ENCODE results near the gene SH3PXD2A. TPM values are rescaled to one million over a fixed set of nuclear protein-coding genes. Genes with fewer than 3 reads are reported as not detected.
A peak's percentile ranks its signal among the peaks of the same experiment; 100 is the strongest.

SH3PXD2A gene
- total RNA-seq, 2 experiments from 2014 or later: 6.7 to 7.7 TPM

GRCh38 chr10:103714232-103714891, 141.0 kb downstream of the SH3PXD2A start:
- ATAC-seq (no peak), DNase-seq (no peak)
- CTCF ChIA-PET: interaction anchor here (0.6 to 6.0 kb wide), 11 partner anchors 19 to 836 kb away, joined by 3 to 76 read pairs (median 7); no protein-coding TSS in a partner anchor
- Mint-ChIP-seq H3K9me3 (ENCODE audit: low read depth) (no peaks in the 10 kb centered on the region), H3K36me3 (ENCODE audit: low read depth) (no peaks in the 10 kb centered on the region), H3K27ac (no peak overlapping the region), H3K27me3 (no peaks in the 10 kb centered on the region), H3K4me3 (no peak overlapping the region), H3K4me1 (peaks cover 7% of the 10 kb centered on the region)
- intact Hi-C loops (cut with DNase I, micrococcal nuclease): loop anchor here (5.0 kb wide), 2 partner anchors 58 to 68 kb away; no protein-coding TSS in a partner anchor
- POLR2A ChIA-PET: interaction anchor here (0.6 kb wide), 1 partner anchor 49 kb away, joined by 3 read pairs; no protein-coding TSS in a partner anchor

DNA sequence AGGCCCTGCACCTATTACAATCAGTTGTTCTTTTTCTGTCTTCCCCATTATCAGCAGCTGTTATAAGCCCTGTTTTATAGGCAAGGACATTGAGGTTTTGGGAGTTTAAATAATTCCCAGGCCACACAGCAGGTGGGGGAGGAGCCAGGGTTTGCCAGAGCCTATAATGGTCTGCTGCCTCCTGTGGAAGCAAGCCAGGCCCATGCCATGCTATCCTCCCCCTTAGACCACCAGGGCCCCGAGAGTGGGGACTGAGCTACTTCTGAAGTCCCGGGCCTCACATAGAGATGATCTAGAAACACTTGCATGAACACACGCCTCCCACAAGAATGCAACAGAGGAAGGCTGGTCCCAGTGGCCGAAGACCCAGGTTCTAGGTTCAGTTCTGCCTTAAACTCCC, 141.7 kb downstream of the SH3PXD2A start:
- intact Hi-C loops (cut with DNase I, micrococcal nuclease): loop anchor here (1.0 to 5.0 kb wide), 5 partner anchors 59 to 499 kb away; no protein-coding TSS in a partner anchor
- ATAC-seq: no peak
- no peak for DNase-seq
- POLR2A ChIA-PET: no interaction called here
- CTCF ChIA-PET: interaction anchor here (0.6 to 6.0 kb wide), 16 partner anchors 13 to 433 kb away, joined by 3 to 76 read pairs (median 6); partner anchors contain the start of gene SH3PXD2A
- H3K27ac Mint-ChIP-seq: no peak overlapping the region
- no peaks in the 10 kb centered on the region for H3K36me3 Mint-ChIP-seq (ENCODE audit: low read depth)
- no peaks in the 10 kb centered on the region for H3K9me3 Mint-ChIP-seq (ENCODE audit: low read depth)
- H3K27me3 Mint-ChIP-seq: no peaks in the 10 kb centered on the region
- peaks cover 1% of the 10 kb centered on the region for H3K4me1 Mint-ChIP-seq
- no peak overlapping the region for H3K4me3 Mint-ChIP-seq

GRCh38 chr10:103712898-103713498, 142.4 kb downstream of the SH3PXD2A start:
- no peaks in the 10 kb centered on the region for H3K9me3 Mint-ChIP-seq (ENCODE audit: low read depth)
- H3K27ac Mint-ChIP-seq: no peak overlapping the region
- DNase-seq: peak; percentile 89
- ATAC-seq: peak; percentile 93
- intact Hi-C loops (cut with DNase I, micrococcal nuclease): loop anchor here (1.0 to 5.0 kb wide), 5 partner anchors 59 to 500 kb away; no protein-coding TSS in a partner anchor
- H3K4me3 Mint-ChIP-seq: no peak overlapping the region
- CTCF ChIA-PET: interaction anchor here (0.6 to 6.0 kb wide), 47 partner anchors 9 to 603 kb away, joined by 3 to 76 read pairs (median 5); partner anchors contain the start of gene SH3PXD2A
- H3K27me3 Mint-ChIP-seq: no peaks in the 10 kb centered on the region
- no peaks in the 10 kb centered on the region for H3K36me3 Mint-ChIP-seq (ENCODE audit: low read depth)
- POLR2A ChIA-PET: interaction anchor here (0.5 to 1.2 kb wide), 2 partner anchors 154 to 270 kb away, joined by 3 read pairs; no protein-coding TSS in a partner anchor
- H3K4me1 Mint-ChIP-seq: no peaks in the 10 kb centered on the region

GRCh38 chr10:103712146-103712545, 143.2 kb downstream of the SH3PXD2A start:
- ATAC-seq (no peak), DNase-seq (no peak)
- no peaks in the 10 kb centered on the region for H3K27me3 Mint-ChIP-seq
- intact Hi-C loops (cut with DNase I, micrococcal nuclease): loop anchor here (2.0 to 5.0 kb wide), 3 partner anchors 60 to 501 kb away; no protein-coding TSS in a partner anchor
- no peaks in the 10 kb centered on the region for H3K9me3 Mint-ChIP-seq (ENCODE audit: low read depth)
- ChIA-PET CTCF (interaction anchor here (0.7 to 6.0 kb wide), 30 partner anchors 8 to 498 kb away, joined by 3 to 76 read pairs (median 6); partner anchors contain the start of gene SH3PXD2A), POLR2A (interaction anchor here (0.5 to 1.2 kb wide), 2 partner anchors 155 to 271 kb away, joined by 3 read pairs; no protein-coding TSS in a partner anchor)
- H3K27ac Mint-ChIP-seq: no peak overlapping the region
- H3K4me1 Mint-ChIP-seq: no peaks in the 10 kb centered on the region
- H3K4me3 Mint-ChIP-seq: no peak overlapping the region
- H3K36me3 Mint-ChIP-seq (ENCODE audit: low read depth): no peaks in the 10 kb centered on the region

GRCh38 chr10:103711351-103711994, 143.9 kb downstream of the SH3PXD2A start:
- Mint-ChIP-seq H3K4me3 (no peak overlapping the region), H3K27ac (no peak overlapping the region), H3K36me3 (ENCODE audit: low read depth) (no peaks in the 10 kb centered on the region), H3K27me3 (no peaks in the 10 kb centered on the region), H3K9me3 (ENCODE audit: low read depth) (no peaks in the 10 kb centered on the region), H3K4me1 (no peaks in the 10 kb centered on the region)
- ChIA-PET CTCF (interaction anchor here (0.7 to 6.0 kb wide), 19 partner anchors 12 to 175 kb away, joined by 3 to 76 read pairs (median 5); partner anchors contain the start of gene SH3PXD2A), POLR2A (interaction anchor here (0.6 kb wide), 1 partner anchor 249 kb away, joined by 3 read pairs; no protein-coding TSS in a partner anchor)
- intact Hi-C loops (cut with DNase I, micrococcal nuclease): loop anchor here (5.0 kb wide), 2 partner anchors 61 to 71 kb away; no protein-coding TSS in a partner anchor
- ATAC-seq (no peak), DNase-seq (no peak)

DNA sequence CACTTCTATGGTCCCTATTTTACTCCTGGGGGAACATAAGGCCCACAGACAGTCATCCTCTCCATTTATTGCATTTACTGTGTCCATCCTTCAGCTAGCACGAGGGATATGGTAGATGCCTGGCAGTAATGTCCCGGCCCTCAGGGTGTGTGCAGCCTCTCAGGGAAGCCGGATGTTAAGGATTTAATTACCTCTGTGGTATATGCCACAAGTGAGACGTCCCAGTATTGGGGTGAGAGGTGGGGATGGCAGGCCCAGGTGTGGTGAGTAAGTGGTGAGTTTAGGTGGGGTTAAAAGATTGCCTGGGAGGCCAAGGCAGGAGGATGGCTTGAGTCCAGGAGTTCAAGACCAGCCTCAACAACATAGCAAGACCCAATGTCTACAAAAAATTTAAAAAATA, 144.9 kb downstream of the SH3PXD2A start:
- POLR2A ChIA-PET: interaction anchor here (0.6 kb wide), 1 partner anchor 411 kb away, joined by 3 read pairs; no protein-coding TSS in a partner anchor
- ATAC-seq (no peak), DNase-seq (no peak)
- Mint-ChIP-seq H3K27me3 (no peaks in the 10 kb centered on the region), H3K27ac (no peak overlapping the region), H3K4me3 (no peak overlapping the region), H3K4me1 (no peaks in the 10 kb centered on the region), H3K36me3 (ENCODE audit: low read depth) (no peaks in the 10 kb centered on the region), H3K9me3 (ENCODE audit: low read depth) (no peaks in the 10 kb centered on the region)
- CTCF ChIA-PET: interaction anchor here (0.6 to 6.0 kb wide), 12 partner anchors 11 to 218 kb away, joined by 3 to 76 read pairs (median 4); partner anchors contain the start of gene SH3PXD2A
- intact Hi-C loops (cut with DNase I, micrococcal nuclease): loop anchor here (5.0 kb wide), 2 partner anchors 62 to 72 kb away; no protein-coding TSS in a partner anchor

- Mint-ChIP-seq H3K27ac (no peak overlapping the region), H3K4me3 (no peak overlapping the region), H3K4me1 (no peaks in the 10 kb centered on the region), H3K27me3 (no peaks in the 10 kb centered on the region), H3K9me3 (ENCODE audit: low read depth) (no peaks in the 10 kb centered on the region), H3K36me3 (ENCODE audit: low read depth) (no peaks in the 10 kb centered on the region)
- ChIA-PET CTCF (interaction anchor here (0.6 to 1.0 kb wide), 2 partner anchors 24 to 324 kb away, joined by 3 to 4 read pairs; no protein-coding TSS in a partner anchor), POLR2A (interaction anchor here (0.5 to 0.7 kb wide), 2 partner anchors 104 to 123 kb away, joined by 3 to 5 read pairs; no protein-coding TSS in a partner anchor)
- DNase-seq: peak; percentile 34
- ATAC-seq: peak; percentile 38
- intact Hi-C loops (cut with DNase I, micrococcal nuclease): no loop called here
Observed at GRCh38 chr10:103709341-103709920, 145.9 kb downstream of the SH3PXD2A start.

DNA sequence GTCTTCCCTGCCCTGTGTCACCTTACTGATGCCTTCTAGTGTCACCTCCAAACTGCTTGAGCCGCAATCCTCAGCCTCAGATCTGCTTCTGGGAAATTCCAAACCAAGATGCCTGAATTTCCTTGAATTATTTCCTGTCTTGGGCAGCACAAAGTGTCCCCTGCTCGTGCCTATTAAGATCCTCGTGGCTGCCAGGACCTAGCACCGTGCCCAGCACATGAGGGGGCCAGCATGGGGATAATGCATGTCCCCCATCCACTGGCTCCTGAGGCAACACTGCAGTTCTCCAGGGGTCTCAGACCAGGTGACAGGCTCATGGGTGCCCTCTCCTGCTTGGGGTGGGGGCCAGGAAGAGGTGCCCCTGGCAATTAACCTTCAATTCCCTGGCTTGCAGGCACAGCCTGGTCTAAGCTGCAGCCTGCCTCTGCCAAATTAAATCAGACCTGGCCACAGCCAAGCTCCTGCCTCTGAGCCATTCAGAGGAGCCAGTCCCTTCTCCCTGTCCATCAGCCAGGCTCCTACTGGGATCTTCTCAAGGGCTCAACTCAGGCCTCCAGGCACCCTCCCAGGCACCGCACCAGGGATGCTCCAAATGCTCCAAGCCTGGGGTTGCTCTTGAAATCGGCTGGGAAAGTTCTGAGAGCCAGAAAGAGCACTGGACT, 146.6 kb downstream of the SH3PXD2A start:
- no peak for ATAC-seq
- Mint-ChIP-seq H3K27ac (no peak overlapping the region), H3K4me3 (no peak overlapping the region), H3K9me3 (ENCODE audit: low read depth) (no peaks in the 10 kb centered on the region), H3K36me3 (ENCODE audit: low read depth) (no peaks in the 10 kb centered on the region), H3K4me1 (no peaks in the 10 kb centered on the region), H3K27me3 (no peaks in the 10 kb centered on the region)
- ChIA-PET CTCF (interaction anchor here (0.6 to 1.0 kb wide), 2 partner anchors 23 to 325 kb away, joined by 3 to 4 read pairs; no protein-coding TSS in a partner anchor), POLR2A (interaction anchor here (0.5 to 0.7 kb wide), 2 partner anchors 105 to 122 kb away, joined by 3 to 5 read pairs; no protein-coding TSS in a partner anchor)
- no peak for DNase-seq
- intact Hi-C loops (cut with DNase I, micrococcal nuclease): no loop called here

- DNase-seq: no peak
- Mint-ChIP-seq H3K4me3 (no peak overlapping the region), H3K9me3 (ENCODE audit: low read depth) (no peaks in the 10 kb centered on the region), H3K4me1 (no peaks in the 10 kb centered on the region), H3K27ac (no peak overlapping the region), H3K36me3 (ENCODE audit: low read depth) (no peaks in the 10 kb centered on the region), H3K27me3 (no peaks in the 10 kb centered on the region)
- CTCF ChIA-PET: interaction anchor here (1.0 to 1.2 kb wide), 3 partner anchors 22 to 150 kb away, joined by 3 to 6 read pairs (median 5); no protein-coding TSS in a partner anchor
- no peak for ATAC-seq
- POLR2A ChIA-PET: no interaction called here
- intact Hi-C loops (cut with DNase I, micrococcal nuclease): no loop called here
Observed at GRCh38 chr10:103707956-103708626, 147.3 kb downstream of the SH3PXD2A start.

DNA sequence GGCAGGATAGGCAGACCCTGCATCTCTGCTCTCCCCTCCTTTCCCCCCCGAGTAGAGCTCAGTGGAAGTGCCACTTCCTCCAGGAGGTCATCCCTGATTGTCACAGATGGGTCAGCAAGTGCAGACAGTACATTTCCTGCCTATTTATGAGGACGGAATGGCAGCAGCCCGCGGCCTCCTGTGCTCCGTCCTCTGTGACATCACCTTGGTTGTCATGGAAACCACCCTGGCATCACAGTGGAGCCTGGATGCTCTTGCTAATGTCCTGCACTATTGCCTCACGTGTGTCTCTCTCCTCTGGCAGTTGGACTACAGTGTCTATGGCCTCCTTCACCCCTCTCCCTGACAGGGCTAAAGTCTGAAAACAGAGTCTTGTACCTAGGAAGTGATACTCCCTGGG, 148.6 kb downstream of the SH3PXD2A start:
- Mint-ChIP-seq H3K4me1 (no peaks in the 10 kb centered on the region), H3K4me3 (no peak overlapping the region), H3K36me3 (ENCODE audit: low read depth) (no peaks in the 10 kb centered on the region), H3K27me3 (no peaks in the 10 kb centered on the region), H3K9me3 (ENCODE audit: low read depth) (no peaks in the 10 kb centered on the region), H3K27ac (no peak overlapping the region)
- intact Hi-C loops (cut with DNase I, micrococcal nuclease): no loop called here
- POLR2A ChIA-PET: no interaction called here
- DNase-seq (no peak), ATAC-seq (no peak)
- CTCF ChIA-PET: interaction anchor here (0.7 to 2.4 kb wide), 4 partner anchors 10 to 122 kb away, joined by 3 to 13 read pairs (median 4); no protein-coding TSS in a partner anchor

All from activated CD4-positive, alpha-beta T cell treated with anti-CD3 and anti-CD28 coated beads for 36 hours (primary cell).